T47D (cell line): ENCODE results near the gene NPAT.
A peak's percentile ranks its signal among the peaks of the same experiment; 100 is the strongest.

Source experiments
- DNase-seq, 2 experiments: peaks; one replicate each; pipeline versions ENCODE4 v3.0.0 to v3.0.0-alpha.2; 2011 to 2012; ENCODE audit warnings: low read depth in 1 of 2, low spot score in 1 of 2
- JUND ChIP-seq: IDR thresholded peaks from 2 replicates; pipeline ENCODE4 v1.6.1; 2012; ENCODE audit warnings: low read depth
- in situ Hi-C: cut with HindIII; loops from 2 replicates; pipeline ENCODE4 v1.10.0; 2016; ENCODE audit warnings: low sequenced_read_pairs, low pct_unique_long_range_greater_than_20kb

The NPAT gene

GRCh38 chr11:108226036-108226435 is 3.6 kb upstream of the NPAT start:
- no peak for DNase-seq
- no peak for TF ChIP-seq JUND
- in situ Hi-C loops = no loop called here

GRCh38 chr11:108224911-108225786 is 2.7 kb upstream of the NPAT start:
- no peak for TF ChIP-seq JUND
- DNase-seq = no peak
- in situ Hi-C loops = no loop called here

- DNase-seq = no peak
- in situ Hi-C loops = no loop called here
- TF ChIP-seq JUND = no peak
Observed at GRCh38 chr11:108224366-108224765, 1.9 kb upstream of the NPAT start.

GRCh38 chr11:108223348-108224149 is 1.1 kb upstream of the NPAT start:
- in situ Hi-C loops = no loop called here
- no peak for DNase-seq

GRCh38 chr11:108221911-108222573 is 396 bp downstream of the NPAT start:
- no peak for TF ChIP-seq JUND
- in situ Hi-C loops = no loop called here
- no peak for DNase-seq

More at GRCh38 chr11:108223348-108224149, 1.1 kb upstream of the NPAT start:
- no peak for TF ChIP-seq JUND

- DNase-seq = peak in 1 of 2 experiments; percentile 5
- TF ChIP-seq JUND = no peak
- in situ Hi-C loops = no loop called here
Observed at GRCh38 chr11:108221371-108221770, 1.1 kb downstream of the NPAT start.

- peak in 1 of 2 experiments; percentile 24 for DNase-seq
- in situ Hi-C loops = no loop called here
- no peak for TF ChIP-seq JUND
Observed at GRCh38 chr11:108220721-108221336, 1.6 kb downstream of the NPAT start.

- no peak for TF ChIP-seq JUND
- in situ Hi-C loops = no loop called here
- DNase-seq = no peak
Observed at GRCh38 chr11:108218912-108219783, 3.3 kb downstream of the NPAT start.

GRCh38 chr11:108218455-108218854 is 4.0 kb downstream of the NPAT start:
- TF ChIP-seq JUND = no peak
- in situ Hi-C loops = no loop called here

GRCh38 chr11:108216988-108217387 is 5.5 kb downstream of the NPAT start:
- DNase-seq = no peak
- in situ Hi-C loops = no loop called here
- TF ChIP-seq JUND = no peak

More at GRCh38 chr11:108218455-108218854, 4.0 kb downstream of the NPAT start:
- no peak for DNase-seq

GRCh38 chr11:108213784-108214183 is 8.7 kb downstream of the NPAT start:
- TF ChIP-seq JUND = no peak
- in situ Hi-C loops = no loop called here
- DNase-seq = no peak
